Measurements from ENCODE around the gene UBAC1.

UBAC1 gene

GRCh38 chr9:135884328-135885035 lies 76.7 kb downstream of the UBAC1 start:
- POLR2A ChIA-PET, result interaction anchor here (0.8 kb wide), 1 partner anchor 23 kb away, joined by 3 read pairs; the partner anchor contains the start of gene CAMSAP1
- peak; percentile 33; the same call in 1 of the 2 replicates for TF ChIP-seq ZNF600 (tag by site-specific recombination; IDR thresholded peaks at IDR 0.05)
- TF ChIP-seq ZNF654 (tag by site-specific recombination; IDR thresholded peaks at IDR 0.05; ENCODE audit: low read depth), result no peak
- TF ChIP-seq ATF2 (tag by site-specific recombination; IDR thresholded peaks at IDR 0.05; ENCODE audit: low read depth), result peak; percentile 23; the same call in 1 of the 2 replicates
- no peak for TF ChIP-seq HIC1 (tag by site-specific recombination; IDR thresholded peaks at IDR 0.05)
- TF ChIP-seq ZNF629 (tag by site-specific recombination; IDR thresholded peaks at IDR 0.05), result peak; percentile 50; the same call in 1 of the 2 replicates

GRCh38 chr9:135883410-135884089 lies 77.6 kb downstream of the UBAC1 start:
- Histone ChIP-seq H3K9me3 (ENCODE audit: control insufficient read depth, insufficient read depth, low read depth, low read length) (no peaks in the 10 kb centered on the region), H3K36me3 (ENCODE audit: control insufficient read depth in 2 of 2, insufficient read depth in 1 of 2, low read length in 2 of 2) (peaks cover 0 to 10% of the 10 kb centered on the region in 2 experiments; a peak in 2 of 3 replicates), H3K4me1 (ENCODE audit: control insufficient read depth, insufficient read depth, low read length) (peaks cover 8% of the 10 kb centered on the region), H3K27ac (ENCODE audit: extremely low read depth, low read depth, low read length) (no peak overlapping the region), H3K4me3 (ENCODE audit: low read depth, low read length) (no peak overlapping the region)
- POLR2A ChIA-PET, result interaction anchor here (0.8 kb wide), 1 partner anchor 24 kb away, joined by 3 read pairs; the partner anchor contains the start of gene CAMSAP1
- TF ChIP-seq ZFHX2 (tag by site-specific recombination; conservative IDR thresholded peaks at IDR 0.05) (0 out of 2 replicates have a peak, but pooled peaks have one; percentile 15), BCL11B (tag by site-specific recombination; IDR thresholded peaks at IDR 0.05; ENCODE audit: low read depth) (no peak)
- CTCF ChIA-PET, result interaction anchor here (1.1 kb wide), 1 partner anchor 20 kb away, joined by 4 read pairs; no protein-coding TSS in a partner anchor

More at GRCh38 chr9:135884328-135885035, 76.7 kb downstream of the UBAC1 start:
- H3K4me3 ChIP-seq (ENCODE audit: low read depth, low read length), result no peak overlapping the region
- CTCF ChIA-PET, result interaction anchor here (0.6 to 1.3 kb wide), 3 partner anchors 18 to 318 kb away, joined by 3 to 6 read pairs (median 4); no protein-coding TSS in a partner anchor
- no peak overlapping the region for H3K27ac ChIP-seq (ENCODE audit: extremely low read depth, low read depth, low read length)
- H3K36me3 ChIP-seq (ENCODE audit: control insufficient read depth in 2 of 2, insufficient read depth in 1 of 2, low read length in 2 of 2), result peaks cover 0 to 10% of the 10 kb centered on the region in 2 experiments; a peak in 2 of 3 replicates
- H3K4me1 ChIP-seq (ENCODE audit: control insufficient read depth, insufficient read depth, low read length), result peaks cover 8% of the 10 kb centered on the region
- no peaks in the 10 kb centered on the region for H3K9me3 ChIP-seq (ENCODE audit: control insufficient read depth, insufficient read depth, low read depth, low read length)
